NCI-H146 treated with DMSO at 0.1 percent for 48 hours (cell line): Measurements from ENCODE around the gene ZNF728.
"Not testable (repeated sequence)": the region's sequence is repeated elsewhere in the genome, so short reads cannot be mapped to it uniquely, and the experiment has no call there.

Experiments used
- DNase-seq: peaks from one replicate; lab custom pipeline; 2025; ENCODE audit not compliant: unreplicated experiment; lab: John Stamatoyannopoulos, UW

ZNF728 gene

DNA sequence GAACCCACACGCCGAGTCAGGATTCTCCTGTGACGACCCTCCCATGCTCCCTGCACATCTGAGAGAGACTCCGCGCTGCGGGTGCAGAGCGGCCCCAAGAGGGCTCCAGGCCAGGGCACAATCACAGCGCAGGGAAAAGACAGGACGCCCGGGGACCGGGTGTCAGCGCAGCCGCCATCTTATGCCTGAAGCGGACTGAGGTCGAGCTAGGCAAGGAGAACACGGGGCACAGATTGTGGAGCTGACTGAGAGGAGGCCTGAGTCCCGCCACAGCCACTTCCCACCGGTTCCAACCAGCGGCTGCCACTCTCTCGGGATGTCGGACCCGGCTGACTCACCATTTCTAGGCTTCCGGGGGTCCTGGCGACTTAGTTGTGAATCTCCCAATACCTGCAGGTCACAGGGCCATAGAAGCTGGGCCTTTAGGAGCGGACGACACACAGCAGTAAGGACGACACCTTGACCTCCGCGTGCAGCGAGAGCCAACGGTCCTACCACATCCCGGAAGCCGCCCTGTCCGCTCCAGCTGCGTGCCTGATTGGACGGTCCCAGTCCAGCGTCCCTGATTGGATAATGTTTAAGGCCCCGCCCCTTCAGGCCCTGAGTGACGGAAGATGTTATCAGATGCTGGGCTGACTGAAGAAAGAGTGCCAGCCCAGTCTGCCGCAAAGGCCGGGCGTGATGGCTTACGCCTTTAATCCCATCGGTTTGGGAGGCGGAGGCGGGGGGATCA lies at the start of gene ZNF728:
Gene ZNF728, minus strand, starts transcription at position 487 of the 733 bp plus-strand sequence. Its CDS starts 146 bp downstream, at position 341.
- DNase-seq = no peak

- DNase-seq = no peak
Measured at GRCh38 chr19:23052349-23052748, 49.4 kb upstream of the ZNF728 start.

GRCh38 chr19:23049256-23049655 lies 46.3 kb upstream of the ZNF728 start:
- no peak for DNase-seq

DNA sequence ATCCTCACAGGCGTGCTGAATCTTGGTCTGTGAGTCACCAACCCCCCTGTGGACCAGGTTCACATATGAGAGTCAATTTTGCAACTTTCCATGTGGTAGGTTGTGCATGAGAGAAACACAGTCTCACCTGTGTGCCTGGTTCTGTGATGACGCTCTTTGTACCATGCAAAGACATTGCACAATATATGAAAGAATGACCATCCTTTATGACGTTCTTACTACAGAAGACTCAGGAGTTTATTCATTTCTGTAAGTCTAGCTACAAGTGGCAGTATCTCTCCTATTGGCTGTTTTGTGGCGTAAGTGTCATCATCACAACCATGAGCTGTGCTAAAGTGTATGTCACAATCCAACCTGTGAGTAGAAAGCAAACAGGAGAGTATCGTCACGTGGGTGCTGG lies 43.8 kb upstream of the ZNF728 start:
- no peak for DNase-seq

DNA sequence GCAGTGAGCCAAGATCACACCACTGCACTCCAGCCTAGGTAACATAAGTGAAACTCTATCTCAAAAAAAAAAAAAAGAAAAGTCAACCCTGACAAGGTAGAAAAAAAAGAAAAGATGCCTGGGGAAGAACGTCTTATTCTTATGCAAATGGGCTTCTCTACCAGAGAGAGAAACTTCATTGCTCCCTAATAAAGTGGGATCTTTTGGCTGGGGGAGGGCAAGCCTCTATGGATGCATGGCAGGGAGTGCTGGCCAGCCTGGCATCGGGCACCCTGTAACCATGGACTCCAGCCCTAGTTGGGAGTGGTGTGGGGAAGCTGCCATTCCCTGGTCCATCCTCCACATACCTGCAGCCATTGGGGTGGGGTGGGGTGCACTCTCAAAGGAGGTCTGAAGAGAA lies 30.7 kb upstream of the ZNF728 start:
- no peak for DNase-seq

DNA sequence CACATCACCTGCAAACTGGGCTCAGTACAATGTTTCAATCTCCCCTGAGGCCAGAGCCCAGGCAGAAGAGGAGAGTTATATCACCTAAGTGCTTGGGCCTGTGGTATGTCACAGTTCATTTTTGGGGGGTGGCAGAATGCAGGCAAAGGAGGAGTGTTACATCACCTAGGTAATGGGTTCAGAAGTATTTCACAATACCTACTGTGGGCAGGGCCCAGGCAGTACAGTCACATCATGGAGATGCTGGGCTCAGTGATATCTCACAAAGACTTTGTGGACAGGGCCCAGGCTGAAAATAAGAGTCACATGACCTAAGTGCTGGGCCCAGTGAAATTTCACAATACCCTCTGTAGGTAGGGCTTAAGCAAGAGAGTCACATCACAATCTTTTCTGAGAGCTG lies 12.7 kb upstream of the ZNF728 start:
- no peak for DNase-seq

DNA sequence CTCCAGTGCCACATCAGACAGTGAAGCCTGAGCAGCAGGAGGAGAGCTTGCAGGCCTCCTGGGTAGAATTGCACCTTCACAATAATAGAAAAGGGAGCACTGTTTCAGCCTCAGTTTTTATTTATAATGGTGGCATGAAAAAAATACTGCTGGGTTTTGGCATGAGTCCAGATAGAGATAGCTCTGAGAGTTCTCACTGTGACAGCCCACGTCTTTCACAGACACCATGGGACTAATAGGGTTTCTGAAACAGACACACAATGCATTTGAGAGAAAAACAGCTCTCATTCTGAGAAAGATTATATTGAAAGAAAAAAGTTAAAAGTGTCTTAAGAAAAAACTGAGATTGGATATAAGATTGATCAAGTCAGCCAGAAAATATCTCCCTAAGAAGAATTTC lies 8.0 kb downstream of the ZNF728 start:
- DNase-seq = not testable (repeated sequence)

DNA sequence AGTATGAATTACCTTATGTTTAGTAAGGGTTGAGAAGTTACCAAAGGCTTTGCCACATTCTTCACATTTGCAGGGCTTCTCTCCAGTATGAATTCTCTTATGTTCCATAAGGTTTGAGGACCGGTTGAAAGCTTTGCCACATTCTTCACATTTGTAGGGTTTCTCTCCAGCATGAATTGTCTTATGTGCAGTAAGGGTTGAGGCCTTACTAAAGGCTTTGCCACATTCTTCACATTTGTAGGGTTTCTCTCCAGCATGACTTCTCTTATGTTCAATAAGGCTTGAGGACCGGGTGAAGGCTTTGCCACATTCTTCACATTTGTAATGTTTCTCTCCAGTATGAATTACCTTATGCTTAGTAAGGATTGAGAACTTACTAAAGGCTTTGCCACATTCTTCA lies 26.7 kb downstream of the ZNF728 start:
- DNase-seq = no peak

DNA sequence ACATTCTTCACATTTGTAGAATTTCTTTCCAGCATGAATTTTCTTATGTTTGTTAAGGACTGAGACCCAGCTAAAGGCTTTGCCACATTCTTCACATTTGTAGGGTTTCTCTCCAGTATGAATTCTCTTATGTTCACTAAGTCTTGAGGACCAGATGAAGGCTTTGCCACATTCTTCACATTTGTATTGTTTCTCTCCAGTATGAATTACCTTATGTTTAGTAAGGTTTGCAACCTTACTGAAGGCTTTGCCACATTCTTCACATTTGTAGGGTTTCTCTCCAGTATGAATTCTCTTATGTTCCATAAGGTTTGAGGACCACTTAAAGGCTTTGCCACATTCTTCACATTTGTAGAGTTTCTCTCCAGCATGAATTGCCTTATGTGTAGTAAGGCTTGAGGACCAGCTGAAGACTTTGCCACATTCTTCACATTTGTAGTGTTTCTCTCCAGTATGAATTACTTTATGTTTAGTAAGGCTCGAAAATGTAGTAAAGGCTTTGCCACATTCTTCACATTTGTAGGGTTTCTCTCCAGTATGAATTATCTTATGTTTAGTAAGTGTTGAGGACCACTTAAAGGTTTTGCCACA lies 27.3 kb downstream of the ZNF728 start:
- not testable (repeated sequence) for DNase-seq

DNA sequence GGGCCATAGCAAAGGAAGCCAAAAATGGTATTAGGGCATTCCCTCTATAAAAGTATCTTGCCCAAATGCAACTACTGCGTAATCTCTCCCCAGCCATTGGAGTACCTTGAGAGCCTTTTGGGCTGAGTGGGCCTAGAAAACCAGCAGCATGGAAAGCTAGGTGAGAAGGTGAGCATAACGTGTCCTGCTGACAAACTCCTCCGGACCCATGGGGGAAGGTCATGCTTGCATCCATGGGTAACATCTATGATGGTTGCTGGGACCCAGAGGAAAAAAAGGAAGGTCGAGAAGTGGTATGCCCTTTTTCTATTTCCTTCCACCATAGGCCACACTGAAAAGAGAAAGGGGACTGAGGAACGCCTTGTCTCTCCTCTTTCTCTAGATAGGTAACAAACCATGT lies 57.4 kb downstream of the ZNF728 start:
- no peak for DNase-seq

DNA sequence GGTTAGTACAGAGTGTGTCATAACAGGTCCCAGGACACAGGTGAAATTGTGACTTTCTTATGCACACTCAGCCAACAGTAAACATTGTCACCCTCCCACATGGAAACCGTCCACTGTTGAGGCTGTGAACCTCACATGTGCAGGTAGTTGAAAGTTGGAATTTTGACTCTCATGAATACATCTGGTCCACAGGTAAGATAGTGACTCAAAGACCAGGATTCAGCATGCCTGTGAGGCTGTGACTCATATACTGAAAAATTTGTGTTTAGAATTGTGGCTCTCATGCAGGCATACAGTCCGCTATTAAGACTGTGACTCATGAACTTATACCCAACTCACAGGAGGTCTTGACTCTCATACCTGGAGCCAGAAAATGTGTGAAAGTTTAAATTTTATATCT lies 67.8 kb downstream of the ZNF728 start:
- no peak for DNase-seq

- DNase-seq = not testable (repeated sequence)
Measured at GRCh38 chr19:22927576-22927975, 75.4 kb downstream of the ZNF728 start.

DNA sequence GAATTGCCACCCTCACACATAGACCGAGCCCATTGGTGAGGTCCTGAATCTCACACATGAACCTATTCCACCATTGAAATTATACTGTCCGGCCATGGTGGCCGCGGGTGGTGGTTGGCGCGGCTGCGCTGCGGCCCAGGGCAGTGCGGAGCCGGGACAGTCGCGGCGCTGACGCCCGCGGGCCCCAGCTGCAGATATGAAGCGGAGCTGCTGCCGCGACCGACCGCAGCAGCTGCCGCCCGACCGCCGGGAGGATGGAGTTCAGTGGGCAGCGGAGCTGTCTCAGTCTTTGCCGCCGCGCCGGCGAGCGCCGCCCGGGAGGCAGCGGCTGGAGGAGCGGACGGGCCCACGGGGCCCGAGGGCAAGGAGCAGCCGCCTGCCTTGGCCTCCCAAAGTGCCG lies 77.8 kb downstream of the ZNF728 start:
- not testable (repeated sequence) for DNase-seq
